Measurements from ENCODE around the gene COX14.
A peak's percentile ranks its signal among the peaks of the same experiment; 100 is the strongest.

COX14 gene

DNA sequence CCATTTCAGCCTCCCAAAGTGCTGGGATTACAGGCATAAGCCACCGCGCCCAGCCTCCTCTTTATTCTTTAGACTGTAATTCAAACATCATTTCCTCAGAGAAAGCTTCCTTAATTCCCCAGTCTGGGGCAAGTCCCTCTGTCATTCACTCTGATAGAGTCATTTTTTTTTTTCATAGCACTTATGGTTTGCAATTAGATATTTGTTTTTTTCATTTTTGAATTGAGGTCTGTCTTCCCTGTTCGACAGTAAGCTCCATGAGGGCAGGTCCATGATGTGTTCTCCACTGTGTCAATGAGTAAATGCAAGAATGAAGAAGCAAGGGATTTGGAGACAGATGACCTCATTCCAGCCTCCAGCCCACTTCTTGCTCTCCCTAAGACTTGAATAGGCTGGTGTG is 42.5 kb upstream of the COX14 start:
- TF ChIP-seq CTCF (IDR thresholded peaks at IDR 0.05; ENCODE audit: insufficient read depth, low read length, poor library complexity, severe bottlenecking) = no peak
- DNase-seq (ENCODE audit: extremely low read depth, insufficient read length) = no peak
- Histone ChIP-seq H3K4me3 (replicated peaks; ENCODE audit: low read depth, low read length) (no peak overlapping the region), H3K27me3 (replicated peaks; ENCODE audit: control insufficient read depth, insufficient read depth, low read length) (peaks cover 2% of the 10 kb centered on the region), H3K36me3 (ENCODE audit: control insufficient read depth, insufficient read depth, low read length) (no peaks in the 10 kb centered on the region)

GRCh38 chr12:50070314-50071060 is 41.5 kb upstream of the COX14 start:
- no peak for DNase-seq (ENCODE audit: extremely low read depth, insufficient read length)
- TF ChIP-seq CTCF (IDR thresholded peaks at IDR 0.05; ENCODE audit: insufficient read depth, low read length, poor library complexity, severe bottlenecking) = peak; percentile 96
- H3K27me3 ChIP-seq (replicated peaks; ENCODE audit: control insufficient read depth, insufficient read depth, low read length) = peaks cover 2% of the 10 kb centered on the region; the same call in 1 of the 2 replicates
- no peak overlapping the region for H3K4me3 ChIP-seq (replicated peaks; ENCODE audit: low read depth, low read length)
- H3K36me3 ChIP-seq (ENCODE audit: control insufficient read depth, insufficient read depth, low read length) = no peaks in the 10 kb centered on the region

DNA sequence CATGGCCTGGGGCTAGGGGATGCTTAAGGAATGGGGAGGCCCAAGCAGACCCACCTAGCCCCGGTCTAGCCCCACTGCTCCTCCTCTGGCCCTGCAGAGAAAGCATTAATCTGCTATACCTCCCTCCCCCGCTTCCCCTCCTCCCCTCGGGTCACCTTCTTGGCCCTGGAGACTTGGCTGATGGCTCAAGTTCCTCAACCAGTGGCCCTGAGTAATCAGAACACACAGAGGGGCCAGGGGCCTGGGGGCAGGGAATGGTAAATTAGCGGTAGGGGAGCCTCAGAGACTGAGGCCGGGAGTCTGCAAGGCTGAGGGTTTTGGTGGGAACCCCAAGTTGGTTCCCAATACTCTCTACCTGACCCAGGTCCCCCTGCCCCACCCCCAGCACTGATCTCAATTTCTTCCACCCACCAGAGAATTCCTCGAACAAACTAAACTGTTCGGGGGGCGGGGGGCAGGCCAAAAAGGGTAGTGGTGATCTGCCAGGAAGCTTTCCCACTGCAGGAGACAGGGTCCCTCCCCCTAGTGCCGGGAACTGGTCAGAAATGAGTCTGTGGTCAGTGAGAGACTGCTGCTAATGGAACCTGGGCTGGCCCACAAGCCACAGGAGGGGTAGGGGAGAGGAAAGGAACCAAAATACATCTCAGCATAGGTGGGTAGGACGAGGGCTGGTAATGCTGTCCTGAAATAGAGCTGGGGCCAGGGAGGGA is 39.7 kb upstream of the COX14 start:
- Histone ChIP-seq H3K27me3 (replicated peaks; ENCODE audit: control insufficient read depth, insufficient read depth, low read length) (peaks cover 2% of the 10 kb centered on the region; the same call in 1 of the 2 replicates), H3K4me3 (replicated peaks; ENCODE audit: low read depth, low read length) (no peak overlapping the region)
- no peak for TF ChIP-seq CTCF (IDR thresholded peaks at IDR 0.05; ENCODE audit: insufficient read depth, low read length, poor library complexity, severe bottlenecking)

GRCh38 chr12:50073206-50073605 is 38.8 kb upstream of the COX14 start:
- no peak for TF ChIP-seq CTCF (IDR thresholded peaks at IDR 0.05; ENCODE audit: insufficient read depth, low read length, poor library complexity, severe bottlenecking)
- Histone ChIP-seq H3K36me3 (ENCODE audit: control insufficient read depth, insufficient read depth, low read length) (no peaks in the 10 kb centered on the region), H3K4me3 (replicated peaks; ENCODE audit: low read depth, low read length) (no peak overlapping the region), H3K27me3 (replicated peaks; ENCODE audit: control insufficient read depth, insufficient read depth, low read length) (peaks cover 2% of the 10 kb centered on the region; the same call in 1 of the 2 replicates)
- no peak for DNase-seq (ENCODE audit: extremely low read depth, insufficient read length)

More for the DNA sequence above, 39.7 kb upstream of the COX14 start:
- no peaks in the 10 kb centered on the region for H3K36me3 ChIP-seq (ENCODE audit: control insufficient read depth, insufficient read depth, low read length)
- no peak for DNase-seq (ENCODE audit: extremely low read depth, insufficient read length)

DNA sequence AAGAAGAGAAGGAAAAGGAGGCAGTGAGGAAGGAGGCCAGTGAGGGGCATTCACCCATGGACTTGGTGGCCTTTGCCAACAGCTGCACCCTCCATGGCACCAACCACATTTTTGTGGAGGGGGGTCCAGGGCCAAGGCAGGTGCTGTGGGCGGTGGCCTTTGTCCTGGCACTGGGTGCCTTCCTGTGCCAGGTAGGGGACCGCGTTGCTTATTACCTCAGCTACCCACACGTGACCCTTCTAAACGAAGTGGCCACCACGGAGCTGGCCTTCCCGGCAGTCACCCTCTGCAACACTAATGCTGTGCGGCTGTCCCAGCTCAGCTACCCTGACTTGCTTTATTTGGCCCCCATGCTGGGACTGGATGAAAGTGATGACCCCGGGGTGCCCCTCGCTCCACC is 38.3 kb upstream of the COX14 start:
- TF ChIP-seq CTCF (IDR thresholded peaks at IDR 0.05; ENCODE audit: insufficient read depth, low read length, poor library complexity, severe bottlenecking) = no peak
- DNase-seq (ENCODE audit: extremely low read depth, insufficient read length) = no peak

More for the DNA sequence above, 38.3 kb upstream of the COX14 start:
- no peak overlapping the region for H3K4me3 ChIP-seq (replicated peaks; ENCODE audit: low read depth, low read length)
- H3K36me3 ChIP-seq (ENCODE audit: control insufficient read depth, insufficient read depth, low read length) = no peaks in the 10 kb centered on the region
- peaks cover 2% of the 10 kb centered on the region; the same call in 1 of the 2 replicates for H3K27me3 ChIP-seq (replicated peaks; ENCODE audit: control insufficient read depth, insufficient read depth, low read length)

Measured in GM06990 (cell line).